OCI-LY3 (cell line): ENCODE measurements around the gene ABHD17A.
A peak's percentile ranks its signal among the peaks of the same experiment; 100 is the strongest.

Experiments used
- H2AFZ ChIP-seq: fragments of 200-600, 300-600 bp; shearing (Covaris generic); 2 replicates; pipeline ENCODE4 v1.6.0; 2014; ENCODE audit warnings: antibody characterized with exemption, low read depth, low read length
- H3K27ac ChIP-seq: fragments of 200-600, 300-600 bp; sonication (generic); 2 replicates; pipeline ENCODE4 v1.5.1; 2014; ENCODE audit warnings: mild to moderate bottlenecking, low read length, moderate library complexity, mixed read lengths
- H3K27me3 ChIP-seq: fragments of 200-600, 300-600 bp; sonication (generic); 2 replicates; pipeline ENCODE4 v1.6.1; 2014; ENCODE audit warnings: low read depth, low read length, mixed read lengths
- H3K36me3 ChIP-seq: fragments of 200-600, 300-600 bp; sonication (generic); replicated peaks from 2 replicates; pipeline ENCODE3; 2014; ENCODE audit warnings: low read depth, low read length, mixed read lengths
- H3K4me1 ChIP-seq: fragments of 300-600, 200-600 bp; sonication (generic); 2 replicates; pipeline ENCODE4 v1.6.1; 2014; ENCODE audit warnings: low read length, mixed read lengths
- H3K4me2 ChIP-seq: fragments of 200-600, 300-600 bp; sonication (generic); 2 replicates; pipeline ENCODE4 v1.6.1; 2014; ENCODE audit warnings: low read length, mixed read lengths
- H3K4me3 ChIP-seq: fragments of 300-600, 200-600 bp; sonication (generic); 2 replicates; pipeline ENCODE4 v1.5.1; 2014; ENCODE audit warnings: antibody characterized with exemption, mild to moderate bottlenecking, low read length, moderate library complexity
- H3K79me2 ChIP-seq: fragments of 300-600, 200-600 bp; shearing (Covaris generic); 2 replicates; pipeline ENCODE4 v1.6.1; 2014; ENCODE audit warnings: mild to moderate bottlenecking, low read length, mixed read lengths
- H3K9ac ChIP-seq: fragments of 300-600, 200-600 bp; shearing (Covaris generic); 2 replicates; pipeline ENCODE4 v1.6.0; 2014; ENCODE audit warnings: mild to moderate bottlenecking, low read length, moderate library complexity
- H3K9me3 ChIP-seq: fragments of 200-600, 300-600 bp; shearing (Covaris generic); 2 replicates; pipeline ENCODE4 v1.6.1; 2014; ENCODE audit warnings: low read length, mixed read lengths; ENCODE audit not compliant: insufficient read depth
- H4K20me1 ChIP-seq: fragments of 200-600, 300-600 bp; sonication (generic); 2 replicates; pipeline ENCODE4 v1.6.1; 2016; ENCODE audit warnings: low read length, mixed read lengths; ENCODE audit not compliant: insufficient read depth
- EZH2phosphoT487 ChIP-seq: fragments of 200-600 bp; shearing (Covaris generic); IDR thresholded peaks from 2 replicates; pipeline ENCODE4 v1.6.1; 2018; ENCODE audit warnings: antibody characterized with exemption, mixed run types, low read depth
- TF ChIP-seq, protein P1 (sequence below): fragments of 200-600, 300-600 bp; sonication (generic); IDR thresholded peaks from 2 replicates; pipeline ENCODE4 v1.5.1; 2014; ENCODE audit warnings: antibody characterized with exemption, low read length, low read depth

ABHD17A gene

DNA sequence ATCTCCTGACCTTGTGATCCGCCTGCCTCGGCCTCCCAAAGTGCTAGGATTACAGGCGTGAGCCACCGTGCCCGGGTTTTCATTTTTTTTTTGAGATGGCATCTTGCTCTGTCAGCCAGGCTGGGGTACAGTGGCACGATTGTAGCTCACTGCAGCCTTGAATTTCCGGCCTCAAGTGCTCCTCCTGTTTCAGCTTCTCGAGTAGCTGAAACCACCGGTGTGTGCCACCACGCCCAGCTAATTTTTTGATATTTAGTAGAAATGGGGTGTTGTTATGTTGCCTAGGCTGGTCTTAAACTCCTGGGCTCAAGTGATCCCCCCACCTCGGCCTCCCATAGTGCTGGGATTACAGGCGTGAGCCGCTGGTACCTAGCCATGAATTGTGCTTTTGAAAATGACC is 25.8 kb upstream of the ABHD17A start:
- Histone ChIP-seq H3K36me3 (peaks cover 55% of the 10 kb centered on the region), H4K20me1 (peaks cover 64% of the 10 kb centered on the region), H3K79me2 (peaks cover 94% of the 10 kb centered on the region), H2AFZ (no peak overlapping the region), H3K9me3 (no peaks in the 10 kb centered on the region), H3K27me3 (no peaks in the 10 kb centered on the region), H3K4me3 (no peak overlapping the region), H3K4me1 (peaks cover 16% of the 10 kb centered on the region), H3K4me2 (no peak overlapping the region), H3K9ac (no peak overlapping the region), H3K27ac (no peak overlapping the region)
- TF ChIP-seq EZH2phosphoT487 = no peak
- TF ChIP-seq, protein P1, sequence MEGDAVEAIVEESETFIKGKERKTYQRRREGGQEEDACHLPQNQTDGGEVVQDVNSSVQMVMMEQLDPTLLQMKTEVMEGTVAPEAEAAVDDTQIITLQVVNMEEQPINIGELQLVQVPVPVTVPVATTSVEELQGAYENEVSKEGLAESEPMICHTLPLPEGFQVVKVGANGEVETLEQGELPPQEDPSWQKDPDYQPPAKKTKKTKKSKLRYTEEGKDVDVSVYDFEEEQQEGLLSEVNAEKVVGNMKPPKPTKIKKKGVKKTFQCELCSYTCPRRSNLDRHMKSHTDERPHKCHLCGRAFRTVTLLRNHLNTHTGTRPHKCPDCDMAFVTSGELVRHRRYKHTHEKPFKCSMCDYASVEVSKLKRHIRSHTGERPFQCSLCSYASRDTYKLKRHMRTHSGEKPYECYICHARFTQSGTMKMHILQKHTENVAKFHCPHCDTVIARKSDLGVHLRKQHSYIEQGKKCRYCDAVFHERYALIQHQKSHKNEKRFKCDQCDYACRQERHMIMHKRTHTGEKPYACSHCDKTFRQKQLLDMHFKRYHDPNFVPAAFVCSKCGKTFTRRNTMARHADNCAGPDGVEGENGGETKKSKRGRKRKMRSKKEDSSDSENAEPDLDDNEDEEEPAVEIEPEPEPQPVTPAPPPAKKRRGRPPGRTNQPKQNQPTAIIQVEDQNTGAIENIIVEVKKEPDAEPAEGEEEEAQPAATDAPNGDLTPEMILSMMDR = no peak

DNA sequence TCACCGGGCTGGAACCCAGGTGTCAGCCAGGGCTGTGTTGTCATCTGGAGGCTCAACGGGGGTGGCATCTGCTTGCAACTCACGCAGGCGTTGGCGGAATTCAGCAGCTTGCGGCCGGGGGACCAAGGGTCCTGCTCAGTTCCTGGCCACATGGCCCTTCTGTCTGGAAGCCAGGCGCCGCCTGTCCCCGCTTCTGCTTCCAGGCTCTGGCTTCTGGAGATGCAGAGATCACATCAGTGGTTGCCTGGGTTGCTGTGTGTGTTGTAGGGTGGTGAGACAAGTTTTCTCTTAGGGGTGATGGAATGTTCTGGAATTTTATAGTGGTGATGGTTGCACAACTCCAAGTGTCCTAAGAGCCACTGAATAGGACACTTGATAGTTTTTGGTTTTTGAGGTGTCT is 24.9 kb upstream of the ABHD17A start:
- Histone ChIP-seq H3K79me2 (peaks cover 97% of the 10 kb centered on the region), H3K9me3 (no peaks in the 10 kb centered on the region), H3K27ac (no peak overlapping the region), H3K4me3 (no peak overlapping the region), H3K36me3 (peaks cover 53% of the 10 kb centered on the region), H2AFZ (no peak overlapping the region), H3K27me3 (no peaks in the 10 kb centered on the region), H3K4me1 (peaks cover 21% of the 10 kb centered on the region), H3K4me2 (no peak overlapping the region), H4K20me1 (peaks cover 64% of the 10 kb centered on the region), H3K9ac (no peak overlapping the region)
- TF ChIP-seq EZH2phosphoT487 = no peak
- TF ChIP-seq, protein P1 = no peak

DNA sequence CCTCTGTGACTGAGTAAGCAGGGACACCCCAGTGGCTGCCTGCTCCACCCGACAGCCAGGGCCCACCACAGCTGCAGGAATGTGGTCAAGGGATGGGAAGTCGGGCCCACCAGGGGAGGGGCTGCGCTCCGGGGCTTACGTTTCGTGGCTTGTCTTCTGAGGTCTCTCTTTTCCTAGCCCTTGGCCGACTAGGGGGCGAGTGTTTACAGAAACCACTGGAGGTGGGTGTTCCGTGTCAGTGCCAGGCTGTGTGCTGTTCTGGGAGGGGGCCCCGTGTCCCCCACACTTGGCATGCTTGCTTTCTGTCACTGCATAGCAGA is 24.4 kb upstream of the ABHD17A start:
- Histone ChIP-seq H3K4me3 (no peak overlapping the region), H3K4me1 (peaks cover 23% of the 10 kb centered on the region), H2AFZ (no peak overlapping the region), H4K20me1 (peaks cover 61% of the 10 kb centered on the region), H3K9ac (no peak overlapping the region), H3K9me3 (no peaks in the 10 kb centered on the region), H3K4me2 (no peak overlapping the region), H3K27ac (no peak overlapping the region), H3K79me2 (peaks cover 92% of the 10 kb centered on the region), H3K27me3 (no peaks in the 10 kb centered on the region), H3K36me3 (peaks cover 48% of the 10 kb centered on the region)
- TF ChIP-seq EZH2phosphoT487 = no peak
- TF ChIP-seq, protein P1 = no peak

DNA sequence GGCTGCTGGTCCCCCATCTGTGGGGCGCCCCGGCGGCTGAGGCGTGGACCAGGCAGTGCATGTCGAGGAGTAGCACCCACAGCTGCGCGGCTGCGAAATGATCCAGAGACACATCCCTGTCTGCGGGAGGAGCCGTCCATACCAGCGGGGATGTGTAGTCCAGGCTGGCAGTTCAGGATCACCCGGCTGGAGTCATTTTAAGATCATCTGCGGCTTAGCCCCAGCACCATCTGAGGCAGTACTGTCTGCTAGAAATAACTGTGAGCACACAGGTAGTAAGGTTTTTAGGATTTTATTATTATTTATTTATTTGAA is 23.0 kb upstream of the ABHD17A start:
- peak overlapping the region; percentile 46; the same call in 1 of the 2 replicates for H3K9ac ChIP-seq
- H3K9me3 ChIP-seq = no peaks in the 10 kb centered on the region
- peaks cover 36% of the 10 kb centered on the region for H3K36me3 ChIP-seq
- peaks cover 47% of the 10 kb centered on the region for H4K20me1 ChIP-seq
- peak overlapping the region; percentile 72 for H3K4me2 ChIP-seq
- no peak overlapping the region for H2AFZ ChIP-seq
- H3K27ac ChIP-seq = no peak overlapping the region
- peak overlapping the region; percentile 68 for H3K4me3 ChIP-seq
- peaks cover 78% of the 10 kb centered on the region for H3K79me2 ChIP-seq
- H3K27me3 ChIP-seq = no peaks in the 10 kb centered on the region
- peaks cover 35% of the 10 kb centered on the region for H3K4me1 ChIP-seq
- no peak for TF ChIP-seq EZH2phosphoT487
- TF ChIP-seq, protein P1 = no peak
